Hematopoietic multipotent progenitor cell treated with erythropoietin and hydrocortisone succinate and interleukin-3 and kit ligand, for 8 days (in vitro differentiated cells): ENCODE data around the gene CDKN2AIPNL.
"Not testable (repeated sequence)": the region's sequence is repeated elsewhere in the genome, so short reads cannot be mapped to it uniquely, and the experiment has no call there.

Source experiments
- DNase-seq: peaks from one replicate; pipeline ENCODE4 v3.0.0-alpha.2; 2015

CDKN2AIPNL gene

DNA sequence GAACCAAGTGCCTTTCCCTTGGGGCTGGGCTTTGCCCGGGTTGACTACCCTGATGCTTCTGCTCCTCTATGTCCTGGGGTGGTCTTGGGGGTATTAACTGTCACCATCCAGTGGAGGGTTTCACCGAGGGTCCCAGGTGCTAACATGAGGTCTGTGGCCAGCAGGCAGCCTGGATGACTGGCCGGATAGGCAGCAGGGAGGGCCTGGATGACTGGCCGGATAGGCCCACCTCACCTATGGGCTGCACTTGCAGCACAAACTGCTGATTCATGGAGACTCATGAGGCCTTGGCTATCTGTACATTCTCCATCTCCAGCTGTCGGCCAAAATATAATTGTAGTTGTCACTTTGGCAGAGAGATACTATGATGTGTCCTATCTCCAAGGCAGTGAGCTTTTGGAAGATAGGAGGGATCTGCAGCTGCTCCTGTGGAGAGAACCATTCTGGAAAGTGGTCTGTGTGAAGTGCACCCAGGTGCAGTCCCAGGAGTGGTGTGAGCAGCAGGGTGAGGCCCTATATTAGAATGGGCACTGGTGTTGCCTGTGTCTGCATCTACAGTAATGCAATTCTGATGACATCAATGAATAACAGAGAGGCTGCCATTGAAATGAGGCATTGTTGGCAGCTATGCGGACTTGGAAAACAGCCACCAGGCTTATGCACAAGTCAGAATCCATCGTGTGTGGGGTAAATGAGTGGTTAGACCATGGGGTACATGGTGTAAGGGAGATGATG lies 26.3 kb upstream of the CDKN2AIPNL start:
- DNase-seq: peak; percentile 82

DNA sequence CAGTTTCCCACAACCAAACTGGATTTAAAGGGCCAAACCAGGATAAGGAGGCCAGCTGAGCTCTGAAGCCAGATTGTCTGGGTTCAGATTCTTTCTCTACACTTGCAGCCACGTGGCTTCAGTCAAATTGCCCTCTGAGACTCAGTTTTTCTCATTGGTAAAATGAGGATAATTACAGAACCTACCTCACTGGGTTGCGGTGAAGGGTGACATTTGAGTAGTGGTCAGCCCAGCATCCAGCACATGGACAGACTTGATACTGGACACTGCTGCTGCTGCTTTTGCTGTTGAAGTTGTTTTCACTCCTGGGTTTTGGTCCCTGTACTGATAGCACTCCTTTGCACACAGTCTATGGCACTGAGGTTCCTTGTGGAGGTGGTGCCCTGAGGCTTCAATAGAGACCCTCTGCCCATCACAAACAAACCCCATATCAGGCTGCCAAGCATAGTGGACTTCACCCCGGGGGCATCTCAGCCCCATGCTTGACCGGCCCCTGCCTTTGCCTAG lies 25.7 kb upstream of the CDKN2AIPNL start:
- DNase-seq: no peak

DNA sequence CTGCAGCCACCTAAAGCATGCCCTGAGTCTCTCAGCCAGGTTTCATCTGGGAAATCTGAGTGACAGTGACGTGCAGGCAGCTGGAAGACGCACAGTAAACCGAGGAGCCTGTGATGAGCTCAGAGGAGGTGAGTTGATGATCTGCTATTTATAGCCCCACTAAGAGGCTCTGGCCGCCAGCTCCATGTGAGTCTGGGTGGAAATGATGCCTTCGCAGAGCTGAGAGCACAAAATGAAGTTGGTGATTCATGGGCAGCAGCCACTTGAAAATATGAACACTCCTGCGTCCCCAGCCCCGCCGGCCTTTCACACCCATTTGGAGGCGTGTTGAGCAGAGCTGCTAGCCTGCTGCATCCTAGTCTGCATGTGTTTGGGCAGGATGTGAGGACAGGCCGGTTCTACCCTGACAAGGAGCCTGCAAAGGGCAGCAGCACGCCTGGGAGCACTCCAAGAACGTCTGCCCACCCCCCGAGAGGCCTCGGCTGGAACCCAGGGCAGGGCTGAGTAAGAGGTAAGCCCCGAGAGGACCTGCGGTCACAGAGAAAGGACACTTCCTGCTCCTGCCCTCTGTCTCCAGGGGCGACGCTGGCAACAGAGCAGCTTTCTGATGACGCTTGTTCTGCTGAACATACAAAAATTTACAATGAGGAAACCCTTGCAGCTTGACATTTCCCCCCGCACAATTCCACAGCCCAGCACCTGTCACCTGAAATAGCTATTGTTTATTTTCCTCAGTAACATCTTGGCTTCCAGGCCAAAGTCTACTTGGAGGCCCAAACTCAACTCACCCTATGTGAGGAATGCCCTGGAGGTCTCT lies 25.1 kb upstream of the CDKN2AIPNL start:
- DNase-seq: peak; percentile 51

DNA sequence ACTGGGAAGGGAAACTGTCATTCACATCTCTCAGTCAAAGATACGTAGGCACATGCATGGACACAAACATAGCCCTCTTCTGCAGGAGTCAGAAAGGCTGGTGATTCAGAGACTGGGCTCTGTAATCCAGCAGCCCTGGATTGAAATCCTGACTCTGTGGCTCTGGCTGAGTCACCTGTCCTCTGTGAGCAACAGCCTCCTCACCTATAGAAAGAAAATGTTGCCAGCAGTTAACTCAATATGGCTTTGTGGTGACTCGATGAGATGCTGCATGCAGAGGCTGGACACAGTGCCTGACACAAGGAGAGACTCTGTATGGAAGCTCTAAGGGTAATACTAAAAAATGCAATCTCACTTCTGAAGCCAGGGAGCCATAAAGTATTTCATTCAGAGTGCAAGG lies 23.9 kb upstream of the CDKN2AIPNL start:
- DNase-seq: no peak

DNA sequence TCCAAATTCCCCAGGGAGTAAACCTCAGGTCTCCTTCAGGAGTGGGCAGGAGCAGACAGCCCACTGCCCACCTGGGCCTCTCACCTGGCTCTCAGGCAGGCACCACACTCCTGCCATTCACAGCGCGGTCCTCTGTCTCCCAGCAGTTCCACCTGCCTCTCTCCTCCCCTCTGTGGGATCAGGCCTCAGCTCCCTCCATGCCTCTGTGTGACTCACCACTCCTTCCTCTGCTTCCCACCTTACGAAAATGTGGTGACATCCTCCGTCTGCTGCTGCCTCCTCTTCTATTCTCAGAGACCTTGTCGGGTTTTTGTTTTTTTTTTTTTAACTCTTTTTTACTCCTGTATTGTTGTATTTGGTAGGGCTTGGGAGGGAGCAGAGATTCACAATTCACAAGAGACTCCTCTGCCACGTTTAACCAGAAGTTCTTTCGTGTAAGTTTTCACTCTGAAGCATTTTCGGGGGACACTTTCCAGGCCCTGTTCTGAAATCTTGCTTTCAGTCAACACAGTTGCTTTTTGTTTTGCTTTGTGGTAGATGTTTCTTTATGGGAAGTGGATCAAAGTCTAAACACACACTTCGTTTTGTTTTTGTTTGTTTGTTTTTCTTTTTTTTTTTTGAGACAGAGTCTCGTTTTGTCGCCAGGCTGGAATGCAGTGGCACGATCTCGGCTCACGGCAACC lies 21.1 kb upstream of the CDKN2AIPNL start:
- DNase-seq: no peak

DNA sequence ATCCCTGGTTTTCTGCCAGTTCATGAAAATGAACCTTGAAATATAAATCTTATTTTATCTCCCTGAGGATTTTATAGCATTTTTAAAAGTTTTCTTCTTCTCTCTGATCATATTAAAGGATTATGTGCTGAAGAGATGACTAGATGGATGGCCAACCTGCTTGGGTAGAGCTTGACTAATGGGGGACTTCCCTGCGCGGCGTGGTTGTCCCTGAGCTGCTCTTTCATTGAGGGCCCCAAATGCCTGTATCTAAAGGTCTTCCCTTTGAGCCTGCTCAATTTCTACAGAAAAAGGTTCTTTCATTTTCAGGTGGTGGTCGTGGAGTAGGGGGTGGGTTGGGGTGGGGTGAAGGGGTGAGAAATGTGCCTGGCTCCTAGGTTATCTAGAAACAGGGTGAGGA lies 20.5 kb upstream of the CDKN2AIPNL start:
- DNase-seq: no peak

DNA sequence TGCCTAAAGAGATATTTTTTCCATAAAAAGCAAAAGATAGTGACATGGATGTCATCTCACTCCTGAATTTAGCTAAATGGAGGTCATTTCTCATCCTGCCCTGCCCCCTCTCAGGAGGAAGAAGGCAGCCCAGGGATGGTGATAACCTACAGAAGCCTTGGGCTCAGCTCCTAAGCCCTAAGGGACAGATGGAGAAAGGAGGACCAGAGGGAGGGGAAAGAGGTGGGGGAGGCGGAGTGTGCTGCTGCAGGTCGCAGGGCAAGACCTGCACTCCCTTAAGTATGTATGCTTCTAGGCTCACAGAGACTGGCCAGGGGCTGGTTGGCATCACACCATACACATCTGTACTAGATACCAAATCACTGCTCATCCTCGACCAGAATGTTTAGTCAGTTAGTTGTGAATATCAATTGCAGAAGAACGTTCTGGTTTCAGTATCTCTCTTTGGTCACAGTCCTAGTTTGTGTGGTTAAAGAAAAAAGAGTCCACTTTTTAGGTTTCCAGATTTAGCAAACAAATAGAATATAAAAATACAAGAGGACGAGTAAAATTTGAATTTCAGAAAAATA lies 18.4 kb upstream of the CDKN2AIPNL start:
- DNase-seq: no peak

DNA sequence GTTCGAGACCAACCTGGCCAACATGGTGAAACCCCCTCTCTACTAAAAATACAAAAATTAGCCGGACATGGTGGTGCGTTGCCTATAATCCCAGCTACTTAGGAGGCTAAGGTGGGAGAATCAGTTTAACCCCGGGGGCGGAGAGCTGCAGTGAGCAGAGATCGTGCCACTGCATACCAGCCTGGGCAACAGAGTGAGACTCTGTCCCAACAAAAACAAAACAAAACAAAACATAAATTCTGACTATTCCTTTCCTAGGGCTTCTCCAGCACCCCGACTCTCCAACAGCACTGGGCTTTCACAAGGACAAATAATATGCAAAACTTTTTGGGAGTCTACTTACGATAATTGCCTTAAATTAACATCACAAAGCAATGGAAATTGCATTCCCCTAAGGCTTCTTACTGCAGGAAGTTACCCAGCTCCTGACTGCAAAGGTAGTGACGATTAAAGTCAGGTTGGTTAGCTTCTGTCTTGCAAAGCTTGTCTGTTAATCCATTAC lies 15.9 kb upstream of the CDKN2AIPNL start:
- DNase-seq: no peak

DNA sequence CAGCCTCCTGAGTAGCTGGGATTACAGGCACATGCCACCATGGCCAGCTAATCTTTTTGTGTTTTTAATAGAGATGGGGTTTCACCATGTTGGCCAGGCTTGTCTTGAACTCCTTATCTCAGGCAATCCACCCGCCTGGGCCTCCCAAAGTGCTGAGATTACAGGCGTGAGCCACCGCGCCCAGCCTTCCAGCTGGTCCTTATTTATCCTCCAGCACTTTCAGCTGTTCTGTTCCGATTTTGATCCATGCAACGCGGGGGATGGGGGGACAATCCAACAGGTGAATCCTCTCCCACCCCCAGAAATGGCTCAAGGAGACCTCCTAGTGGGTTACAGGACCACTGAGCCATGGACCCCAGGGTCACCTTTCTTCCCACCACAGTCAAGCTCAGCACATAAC lies 14.7 kb upstream of the CDKN2AIPNL start:
- DNase-seq: peak; percentile 74

DNA sequence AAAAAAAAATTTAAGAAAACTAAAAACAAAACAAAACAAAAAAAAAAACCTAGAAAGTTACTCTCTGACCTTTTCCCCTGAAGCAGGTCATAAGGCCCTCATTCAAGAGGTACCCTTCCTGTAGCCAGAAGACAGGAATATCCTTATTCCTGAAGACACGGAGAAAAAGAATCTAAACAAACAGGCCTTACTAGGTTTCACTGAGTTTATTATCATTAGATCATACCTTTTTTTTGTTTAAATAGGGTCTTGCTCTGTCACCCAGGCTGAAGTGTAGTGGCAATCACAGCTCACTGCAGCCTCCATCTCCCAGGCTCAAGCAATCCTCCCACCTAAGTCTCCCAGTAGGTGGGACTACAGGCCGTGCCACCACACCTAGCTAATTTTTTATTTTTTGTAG lies 11.7 kb upstream of the CDKN2AIPNL start:
- no peak for DNase-seq

DNA sequence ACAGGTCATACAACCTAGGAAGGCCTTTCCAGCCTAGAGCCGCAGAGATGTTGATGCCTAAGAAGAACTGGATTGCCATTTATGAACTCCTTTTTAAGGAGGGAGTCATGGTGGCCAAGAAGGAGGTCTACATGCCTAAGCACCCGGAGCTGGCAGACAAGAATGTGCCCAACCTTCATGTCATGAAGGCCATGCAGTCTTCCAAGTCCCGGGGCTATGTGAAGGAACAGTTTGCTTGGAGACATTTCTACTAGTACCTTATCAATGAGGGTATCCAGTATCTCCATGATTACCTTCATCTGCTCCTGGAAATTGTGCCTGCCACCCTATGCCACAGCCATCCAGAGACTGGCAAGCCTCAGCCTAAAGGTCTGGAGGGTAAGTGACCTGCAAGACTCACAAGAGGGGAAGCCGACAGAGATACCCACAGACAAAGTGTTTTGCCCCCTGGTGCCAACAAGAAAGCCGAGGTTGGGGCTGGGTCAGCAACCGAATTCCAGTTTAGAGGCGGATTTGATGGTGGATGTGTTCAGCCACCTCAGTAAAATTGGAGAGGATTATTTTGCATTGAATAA lies 11.2 kb upstream of the CDKN2AIPNL start:
- DNase-seq: no peak

DNA sequence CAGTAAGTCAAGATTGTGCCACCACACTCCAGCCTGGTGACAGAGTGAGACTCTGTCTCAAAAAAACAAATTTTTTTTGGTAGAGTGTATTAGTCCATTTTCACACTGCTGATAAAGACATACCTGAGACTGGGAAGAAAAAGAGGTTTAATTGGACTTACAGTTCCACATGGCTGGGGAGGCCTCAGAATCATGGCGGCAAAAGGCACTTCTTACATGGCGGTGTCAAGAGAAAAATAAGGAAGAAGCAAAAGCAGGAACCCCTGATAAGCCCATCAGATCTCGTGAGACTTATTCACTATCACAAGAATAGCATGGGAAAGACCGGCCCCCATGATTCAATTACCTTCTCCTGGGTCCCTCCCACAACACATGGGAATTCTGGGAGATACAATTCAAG lies 9.4 kb upstream of the CDKN2AIPNL start:
- DNase-seq: not testable (repeated sequence)

DNA sequence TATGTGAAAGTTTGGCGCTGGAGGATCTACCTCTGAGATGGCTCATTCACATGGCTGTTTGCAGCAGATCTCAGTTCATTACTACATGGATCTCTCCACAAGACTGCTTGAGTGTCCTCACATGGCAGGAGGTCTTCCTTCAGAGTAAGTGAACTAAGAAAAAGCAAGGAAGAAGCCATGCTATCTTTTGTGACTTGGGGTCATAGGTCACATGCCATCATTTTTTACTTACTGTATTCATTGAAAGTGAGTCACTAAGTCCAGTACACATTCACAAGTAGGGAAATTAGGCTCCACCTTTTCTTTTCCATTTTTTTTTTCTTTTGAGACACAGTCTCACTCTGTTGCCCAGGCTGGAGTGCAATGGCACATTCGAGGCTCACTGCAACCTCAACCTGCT lies 8.7 kb upstream of the CDKN2AIPNL start:
- DNase-seq: no peak

DNA sequence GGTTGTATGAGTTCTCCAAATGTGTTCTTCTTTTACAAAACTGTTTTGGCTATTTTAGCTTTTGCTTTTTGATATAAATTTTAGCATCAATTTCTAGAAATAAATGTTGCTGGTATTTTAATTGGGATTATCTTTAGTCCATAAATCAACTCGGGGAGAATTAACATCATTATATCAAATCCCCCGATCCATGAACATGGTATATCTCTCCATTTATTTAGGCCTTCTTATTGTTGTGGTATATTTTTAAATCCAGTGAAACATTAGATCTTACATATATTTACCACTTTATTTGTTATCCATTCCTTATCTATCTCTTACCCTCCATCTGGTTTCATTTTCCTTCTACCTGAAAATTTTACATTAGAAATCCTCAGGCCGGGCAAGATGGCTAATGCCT lies 7.3 kb upstream of the CDKN2AIPNL start:
- DNase-seq: no peak

DNA sequence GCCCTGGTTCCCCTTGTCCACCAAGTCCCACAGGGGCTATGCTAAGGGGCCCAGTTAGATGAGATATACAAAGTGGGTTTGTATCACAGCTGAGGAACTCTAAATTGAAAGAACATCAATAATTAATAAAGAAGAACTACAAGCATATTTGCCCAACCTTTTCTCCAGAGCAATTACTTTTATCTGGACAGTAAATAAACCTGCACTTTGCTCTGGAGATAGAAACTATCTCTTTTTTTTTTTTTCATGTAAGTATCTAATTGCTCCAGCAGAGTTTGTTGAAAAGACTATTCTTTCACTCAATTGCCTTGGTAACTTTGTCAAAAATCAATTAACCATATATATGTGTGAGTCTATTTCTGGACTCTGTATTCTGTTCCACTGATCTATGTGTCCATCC lies 6.0 kb upstream of the CDKN2AIPNL start:
- DNase-seq: no peak

DNA sequence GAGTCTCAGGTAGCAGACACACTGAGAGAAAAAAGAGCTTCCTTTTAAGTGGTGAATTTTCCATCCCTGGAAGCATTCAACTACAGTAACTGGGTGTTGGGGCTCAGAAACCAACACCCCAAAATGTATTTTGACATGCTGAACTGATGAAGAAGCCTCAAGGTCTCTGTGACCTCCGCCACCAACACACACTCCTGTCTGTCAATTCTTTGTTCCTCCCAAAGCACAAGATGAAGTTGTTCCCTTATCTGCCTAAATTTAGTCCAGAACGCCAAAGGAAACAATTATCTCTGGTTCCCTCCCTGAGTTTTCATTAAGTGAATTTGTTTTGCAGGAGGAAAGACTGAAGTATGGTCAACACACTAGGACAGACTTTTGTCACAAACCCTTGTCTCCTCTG lies 1.4 kb upstream of the CDKN2AIPNL start:
- no peak for DNase-seq

DNA sequence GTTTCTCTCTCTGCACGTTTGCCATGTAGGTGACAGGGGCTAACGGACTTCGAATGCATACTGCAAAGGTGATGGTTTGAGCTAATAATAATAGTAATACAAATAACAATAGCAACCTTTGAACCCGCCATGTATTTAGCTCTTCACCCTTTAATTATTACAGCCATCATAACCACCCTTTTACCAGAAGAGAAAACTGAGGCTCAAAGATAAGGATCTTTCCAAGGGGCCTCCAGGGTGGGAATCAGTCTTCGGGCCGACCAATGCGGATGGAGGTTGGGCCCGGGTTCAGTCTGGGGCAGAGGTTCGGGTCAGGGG lies 494 bp downstream of the CDKN2AIPNL start:
- DNase-seq: no peak

DNA sequence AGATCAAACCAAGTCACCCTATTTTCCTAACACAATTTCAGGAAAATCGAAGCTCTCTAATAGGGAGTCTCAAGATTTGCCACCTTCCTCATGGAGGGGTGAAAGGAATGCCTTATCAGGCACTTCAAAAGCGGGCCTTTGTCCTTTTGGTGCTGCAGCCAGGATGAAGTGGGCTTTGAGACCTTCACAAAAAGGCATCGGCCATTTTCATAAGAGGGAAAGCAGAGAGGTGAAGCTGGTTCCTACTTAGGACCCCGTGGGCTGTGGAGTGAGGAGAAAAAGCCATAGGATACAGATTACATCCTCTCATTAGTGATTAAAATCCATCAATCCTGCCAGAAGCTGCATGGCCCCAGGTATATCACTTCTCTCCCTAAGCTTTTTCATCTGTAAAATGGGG lies 859 bp downstream of the CDKN2AIPNL start:
- DNase-seq: no peak

DNA sequence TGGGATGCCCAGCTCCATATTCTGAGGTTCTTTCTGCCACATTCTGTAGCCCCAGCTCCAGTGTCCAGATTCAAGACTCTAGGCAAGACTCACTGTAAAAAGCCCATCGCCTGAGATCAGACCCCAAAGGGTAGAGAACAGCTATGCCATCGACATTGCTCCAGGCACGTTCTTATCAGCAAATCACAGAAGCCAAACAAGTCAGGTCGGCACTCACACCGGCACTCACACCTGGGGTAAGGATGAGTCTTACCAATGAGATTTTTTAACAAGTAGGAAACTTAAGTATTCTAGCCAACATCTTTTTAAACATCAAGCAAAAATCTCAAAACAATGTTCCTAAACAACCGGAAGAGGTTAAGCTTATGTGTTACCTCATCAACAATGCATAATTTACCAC lies 2.4 kb downstream of the CDKN2AIPNL start:
- no peak for DNase-seq

DNA sequence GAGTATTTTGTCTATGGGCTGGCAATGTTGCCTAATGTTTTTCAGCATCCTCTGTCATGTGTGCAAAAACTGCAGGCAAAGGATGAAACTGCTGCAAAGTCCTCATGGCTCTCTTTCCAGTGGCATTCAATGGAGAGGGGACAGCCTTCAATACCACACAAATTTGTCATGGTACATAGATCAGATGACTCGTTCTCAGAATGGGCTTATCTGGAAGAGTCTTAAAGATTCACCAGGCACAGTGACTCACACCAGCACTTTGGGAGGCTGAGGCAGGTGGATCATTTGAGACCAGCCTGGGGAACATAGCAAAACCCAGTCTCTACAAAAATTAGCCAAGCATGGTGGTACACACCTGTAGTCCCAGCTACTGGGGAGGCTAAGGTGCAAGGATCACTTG lies 5.3 kb downstream of the CDKN2AIPNL start:
- peak; percentile 43 for DNase-seq

DNA sequence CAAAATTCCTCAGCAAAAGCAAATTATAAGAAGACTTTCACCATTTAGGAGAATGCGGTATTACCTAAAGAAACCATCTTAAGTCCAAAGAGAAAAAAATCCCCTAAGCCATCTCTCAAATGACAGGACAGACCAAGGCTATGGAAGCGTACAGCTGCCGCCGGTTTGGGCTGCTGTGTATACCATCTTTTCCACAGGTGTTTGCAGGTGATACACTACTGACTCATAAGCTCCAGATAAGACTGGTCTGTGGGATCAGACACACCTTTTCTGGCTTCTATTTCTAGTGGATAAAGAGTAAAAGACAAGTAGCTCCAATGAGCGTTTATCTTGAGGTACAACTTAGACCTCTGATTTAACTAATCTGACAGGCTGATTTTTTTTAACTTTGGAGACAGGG lies 7.7 kb downstream of the CDKN2AIPNL start:
- DNase-seq: no peak

DNA sequence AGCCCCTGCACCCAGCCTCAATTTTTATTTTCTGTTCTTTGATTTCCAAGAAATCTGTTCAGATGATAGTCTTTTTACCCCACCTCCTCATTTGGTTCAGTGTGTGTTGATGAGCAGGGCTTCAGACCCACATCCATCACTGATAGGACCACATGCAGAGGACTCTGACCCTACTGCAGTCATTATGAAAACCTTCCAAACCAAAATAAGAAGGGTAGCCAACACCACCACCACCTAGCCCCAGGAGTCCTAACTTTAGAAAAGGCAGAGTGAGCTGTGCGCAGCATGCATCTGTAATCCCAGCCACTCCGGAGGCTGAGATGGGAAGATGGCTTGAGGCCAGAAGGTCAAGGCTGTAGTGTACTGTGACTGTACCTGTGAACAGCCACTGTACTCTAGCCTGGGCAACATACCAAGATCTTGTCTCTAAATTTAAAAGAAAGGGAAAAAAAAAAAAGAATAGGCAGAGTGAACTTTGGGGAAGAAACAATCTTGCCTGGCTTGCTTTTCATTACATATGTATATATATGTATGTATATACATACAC lies 13.0 kb downstream of the CDKN2AIPNL start:
- no peak for DNase-seq

DNA sequence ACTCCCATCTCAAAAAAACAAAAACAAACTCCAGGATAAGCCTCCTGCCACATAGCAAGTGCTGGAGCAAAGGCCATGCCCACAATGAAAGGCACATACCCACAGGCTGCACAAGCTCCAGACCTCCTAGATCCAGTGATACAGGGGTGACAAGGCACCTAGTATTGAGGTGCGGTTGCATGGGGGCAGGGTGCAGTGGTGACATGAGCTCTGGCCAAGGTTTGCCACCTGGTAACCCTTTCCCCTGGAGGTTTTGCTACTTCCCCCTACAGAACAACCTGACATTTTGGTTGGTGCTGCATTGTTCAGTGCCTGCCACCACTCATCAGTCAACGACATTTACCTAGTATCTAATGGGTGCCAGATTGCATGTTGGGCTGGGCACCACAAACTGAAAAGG lies 14.5 kb downstream of the CDKN2AIPNL start:
- DNase-seq: no peak
